Measurements from ENCODE around the gene PTPRG.

- TF ChIP-seq CTCF (IDR thresholded peaks at IDR 0.05 in 4 of 5, conservative IDR thresholded peaks at IDR 0.05 in 1 of 5) (no peak), POLR2A (IDR thresholded peaks at IDR 0.05) (no peak)
Observed at GRCh38 chr3:62229908-62230307, 668.5 kb downstream of the PTPRG start.
